ENCODE measurements around the gene COA1.

- TF ChIP-seq CTCF (IDR thresholded peaks at IDR 0.05; ENCODE audit: extremely low read depth in 1 of 2, insufficient read depth in 1 of 2, low read depth in 1 of 2, low read length in 2 of 2): no peak
- TF ChIP-seq MYC (IDR thresholded peaks at IDR 0.05; ENCODE audit: low read depth, low read length): no peak
- TF ChIP-seq, protein P1, sequence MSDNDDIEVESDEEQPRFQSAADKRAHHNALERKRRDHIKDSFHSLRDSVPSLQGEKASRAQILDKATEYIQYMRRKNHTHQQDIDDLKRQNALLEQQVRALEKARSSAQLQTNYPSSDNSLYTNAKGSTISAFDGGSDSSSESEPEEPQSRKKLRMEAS (IDR thresholded peaks at IDR 0.05; ENCODE audit: insufficient read depth, insufficient read length): no peak
- TF ChIP-seq POLR2A (IDR thresholded peaks at IDR 0.05; ENCODE audit: low read depth, low read length): no peak
- no peak for TF ChIP-seq POLR2AphosphoS5 (IDR thresholded peaks at IDR 0.05; ENCODE audit: insufficient read depth, low read depth, low read length)
- no peak for TF ChIP-seq EZH2 (IDR thresholded peaks at IDR 0.05; ENCODE audit: borderline replicate concordance, low read depth, low read length, severe bottlenecking)
These were observed 25.8 kb downstream of the COA1 start for GRCh38 chr7:43703573-43703972.
